HCT116 (cell line): Measurements from ENCODE around the gene DAND5. TPM values are rescaled to one million over a fixed set of nuclear protein-coding genes. Genes with fewer than 3 reads are reported as not detected.
"Not testable (repeated sequence)": the region's sequence is repeated elsewhere in the genome, so short reads cannot be mapped to it uniquely, and the experiment has no call there.

Experiments used
- ATAC-seq: fragments of 200-7000 bp; cut with Tn5 transposase; 2 replicates; pipeline ENCODE4 v1.9.1; 2020; ENCODE audit warnings: mild to moderate bottlenecking, moderate library complexity
- BruUV-seq: library from RNA; stranded (reverse); fragments of 400-500 nt; replicated peaks from 2 replicates; lab custom pipeline; 2021; lab: Mats Ljungman, UMichigan
- CTCF ChIA-PET: fragments of 300-600 bp; sonication (Branson Sonifier 250); formaldehyde crosslinking; loops from one replicate; lab custom pipeline; 2021; ENCODE audit warnings: antibody characterized with exemption; lab: Charles Lee
- POLR2A ChIA-PET: fragments of 300-600, 350-600 bp; sonication (Branson Sonifier 250); formaldehyde crosslinking; loops from one replicate; lab custom pipeline; 2021; ENCODE audit warnings: antibody characterized with exemption; lab: Charles Lee
- RAD21 ChIA-PET, 2 experiments: fragments of 300-600 bp; sonication (Branson Sonifier 250); formaldehyde crosslinking; loops; one replicate each; lab custom pipeline; 2023; ENCODE audit warnings: low total read pairs in 2 of 2; ENCODE audit not compliant: uncharacterized antibody in 2 of 2, unreplicated experiment in 2 of 2, low non-redundant PET in 1 of 2; lab: Charles Lee
- DNase-seq: peaks from one replicate; pipeline ENCODE4 v3.0.0-alpha.2; 2010; ENCODE audit warnings: low read depth, low spot score
- H2AFZ ChIP-seq: fragments of 200-600 bp; shearing (Covaris generic), sonication (generic); 2 replicates; pipeline ENCODE4 v1.6.1; 2017; ENCODE audit warnings: low read depth, mixed run types, mixed read lengths, antibody characterized with exemption, low read length; ENCODE audit not compliant: poor library complexity, severe bottlenecking
- H3K27ac ChIP-seq: 2 replicates; pipeline ENCODE4 v1.5.1; 2012; ENCODE audit warnings: low read depth, low read length
- H3K27me3 ChIP-seq: fragments of 200-600 bp; sonication (generic); 2 replicates; pipeline ENCODE4 v1.6.1; 2016; ENCODE audit warnings: mixed run types, low read length, mixed read lengths; ENCODE audit not compliant: insufficient read depth
- H3K36me3 ChIP-seq, 2 experiments: fragments of 200-500 bp in 1 of 2; fragments of 200-600 bp in 1 of 2; sonication (Bioruptor generic) in 1 of 2; sonication (generic) in 1 of 2; 2 replicates each; pipeline versions ENCODE4 v1.5.1 to v1.6.1; 2014 to 2016; ENCODE audit warnings: low read length in 2 of 2, inconsistent platforms in 1 of 2, mixed read lengths in 1 of 2, mixed run types in 1 of 2; ENCODE audit not compliant: insufficient read depth in 2 of 2, control insufficient read depth in 1 of 2
- H3K4me1 ChIP-seq, 2 experiments: fragments of 200-600 bp in 1 of 2; sonication (generic) in 1 of 2; 2 replicates each; pipeline versions ENCODE4 v1.5.1 to v1.6.1; 2012 to 2017; ENCODE audit warnings: low read length in 2 of 2, inconsistent platforms in 1 of 2, mild to moderate bottlenecking in 1 of 2, mixed read lengths in 1 of 2, mixed run types in 1 of 2, moderate library complexity in 1 of 2; ENCODE audit not compliant: insufficient read depth in 2 of 2, control insufficient read depth in 1 of 2
- H3K4me2 ChIP-seq: fragments of 200-600 bp; sonication (generic); 2 replicates; pipeline ENCODE4 v1.6.1; 2017; ENCODE audit warnings: mixed run types, low read length, mixed read lengths
- H3K4me3 ChIP-seq, 2 experiments: fragments of 200-600 bp in 1 of 2; sonication (generic) in 1 of 2; replicated peaks in 1 of 2; 2 replicates each; pipeline ENCODE4 v1.5.1; 2011 to 2016; ENCODE audit warnings: low read length in 2 of 2, control low read depth in 1 of 2, low read depth in 1 of 2, mild to moderate bottlenecking in 1 of 2, mixed read lengths in 1 of 2, mixed run types in 1 of 2
- H3K79me2 ChIP-seq: fragments of 200-600 bp; sonication (generic); 2 replicates; pipeline ENCODE4 v1.6.1; 2017; ENCODE audit warnings: mild to moderate bottlenecking, mixed run types, low read length, moderate library complexity, mixed read lengths; ENCODE audit not compliant: insufficient read depth
- H3K9ac ChIP-seq: fragments of 200-600 bp; sonication (generic); 2 replicates; pipeline ENCODE4 v1.6.1; 2016; ENCODE audit warnings: low read length, mixed read lengths
- H3K9me2 ChIP-seq: fragments of 200-600 bp; sonication (generic), shearing (Covaris generic); 2 replicates; pipeline ENCODE4 v1.6.1; 2017; ENCODE audit warnings: mixed run types, mild to moderate bottlenecking, moderate library complexity; ENCODE audit not compliant: insufficient read depth
- H3K9me3 ChIP-seq, 2 experiments: fragments of 200-500 bp in 1 of 2; fragments of 200-600 bp in 1 of 2; sonication (Bioruptor generic) in 1 of 2; sonication (generic) in 1 of 2; 2 replicates each; pipeline ENCODE4 v1.6.1; 2014 to 2017; ENCODE audit warnings: low read length in 2 of 2, mixed read lengths in 2 of 2, inconsistent platforms in 1 of 2, low read depth in 1 of 2, mild to moderate bottlenecking in 1 of 2, mixed run types in 1 of 2, moderate library complexity in 1 of 2; ENCODE audit not compliant: control insufficient read depth in 1 of 2, insufficient read depth in 1 of 2
- H4K20me1 ChIP-seq: fragments of 200-600 bp; sonication (generic), shearing (Covaris generic); 2 replicates; pipeline ENCODE4 v1.6.1; 2017; ENCODE audit warnings: mixed run types, mild to moderate bottlenecking, moderate library complexity; ENCODE audit not compliant: insufficient read depth
- CTCF ChIP-seq, 3 experiments: fragments of 200-600 bp in 1 of 3; sonication (generic) in 1 of 3; IDR thresholded peaks in 2 of 3; conservative IDR thresholded peaks in 1 of 3; 2 replicates each; pipeline ENCODE4 v1.5.1; 2012 to 2017; ENCODE audit warnings: low read depth in 2 of 3, low read length in 2 of 3, antibody characterized with exemption in 1 of 3, borderline replicate concordance in 1 of 3, control low read depth in 1 of 3, mild to moderate bottlenecking in 1 of 3, mixed read lengths in 1 of 3, mixed run types in 1 of 3, moderate library complexity in 1 of 3; ENCODE audit not compliant: insufficient read depth in 1 of 3
- EGR1 ChIP-seq: IDR thresholded peaks from 2 replicates; pipeline ENCODE4 v1.6.1; 2012; ENCODE audit warnings: low read depth
- SIN3A ChIP-seq: IDR thresholded peaks from 2 replicates; pipeline ENCODE4 v1.6.1; 2012; ENCODE audit warnings: low read depth
- intact Hi-C: fragments of 100-400 bp; cut with micrococcal nuclease; formaldehyde crosslinking; loops from 2 replicates; pipeline ENCODE4 v1.10.0; 2022
- total RNA-seq: library from RNA; stranded (reverse); gene quantifications from one replicate; pipeline ENCODE4 v1.2.1, GENCODE V29; 2021; ENCODE audit not compliant: unreplicated experiment

DAND5 gene
- total RNA-seq, 1 experiment from 2014 or later, result 0.25 TPM

- TF ChIP-seq CTCF (IDR thresholded peaks at IDR 0.05 in 2 of 3, conservative IDR thresholded peaks at IDR 0.05 in 1 of 3; ENCODE audit: borderline replicate concordance in 1 of 3, insufficient read depth in 1 of 3, low read depth in 2 of 3, low read length in 2 of 3), result no peak
- no peak for TF ChIP-seq SIN3A
- TF ChIP-seq EGR1, result no peak
- TF ChIP-seq, all 23 proteins: peak for 0
Measured at GRCh38 chr19:12949363-12950283, 19.8 kb upstream of the DAND5 start (continued).

- POLR2A ChIA-PET, H3K9ac ChIP-seq: not testable (repeated sequence)
- peaks cover 11 to 28% of the 10 kb centered on the region in 2 experiments for H3K4me1 ChIP-seq
Measured at GRCh38 chr19:12952050-12952449, 17.3 kb upstream of the DAND5 start.

More at GRCh38 chr19:12952050-12952449, 17.3 kb upstream of the DAND5 start:
- H3K27ac ChIP-seq, H4K20me1 ChIP-seq, H3K27me3 ChIP-seq, DNase-seq, RAD21 ChIA-PET, H3K4me2 ChIP-seq, BruUV-seq, ATAC-seq, H2AFZ ChIP-seq, H3K4me3 ChIP-seq, H3K9me2 ChIP-seq, intact Hi-C loops, H3K9me3 ChIP-seq: not testable (repeated sequence)
- CTCF ChIA-PET, result interaction anchor here (1.6 kb wide), 1 partner anchor 13 kb away, joined by 6 read pairs; no protein-coding TSS in a partner anchor
- peaks cover 83% of the 10 kb centered on the region for H3K79me2 ChIP-seq
- H3K36me3 ChIP-seq, result peaks cover 31 to 52% of the 10 kb centered on the region in 2 experiments
